WERI-Rb-1 (cell line): Measurements from ENCODE around the gene SLX9.

Experiments
- DNase-seq: peaks from one replicate; pipeline ENCODE4 v3.0.0-alpha.2; 2020
- H3K27ac ChIP-seq: fragments of 250-450 bp; sonication (Bioruptor Pico); 2 replicates; pipeline ENCODE4 v1.5.1; 2020; ENCODE audit warnings: mild to moderate bottlenecking, moderate library complexity
- H3K27me3 ChIP-seq: fragments of 250-450 bp; sonication (Bioruptor Pico); 2 replicates; pipeline ENCODE4 v1.5.1; 2021; ENCODE audit warnings: mild to moderate bottlenecking, low read depth, moderate library complexity; ENCODE audit not compliant: insufficient read depth, severe bottlenecking
- H3K36me3 ChIP-seq: fragments of 250-450 bp; sonication (Bioruptor Pico); 2 replicates; pipeline ENCODE4 v1.5.1; 2020; ENCODE audit warnings: mild to moderate bottlenecking, moderate library complexity
- H3K4me3 ChIP-seq: 2 replicates; pipeline ENCODE4 v1.5.1; 2011; ENCODE audit warnings: low read depth, mild to moderate bottlenecking, control low read depth, low read length
- H3K9me3 ChIP-seq: fragments of 250-450 bp; sonication (Bioruptor Pico); 2 replicates; pipeline ENCODE4 v1.5.1; 2021; ENCODE audit warnings: mild to moderate bottlenecking, moderate library complexity; ENCODE audit not compliant: severe bottlenecking
- TF ChIP-seq, protein P1 (sequence below): IDR thresholded peaks from 2 replicates; pipeline ENCODE4 v1.5.1; 2011; ENCODE audit warnings: low read depth, mild to moderate bottlenecking, control low read depth, inconsistent platforms, low read length

SLX9 gene

GRCh38 chr21:44904141-44904923 is 35.5 kb upstream of the SLX9 start:
- H3K4me3 ChIP-seq = no peak overlapping the region
- H3K27me3 ChIP-seq = no peaks in the 10 kb centered on the region
- no peak overlapping the region for H3K27ac ChIP-seq
- H3K36me3 ChIP-seq = no peaks in the 10 kb centered on the region
- DNase-seq = no peak
- no peaks in the 10 kb centered on the region for H3K9me3 ChIP-seq
- TF ChIP-seq, protein P1, sequence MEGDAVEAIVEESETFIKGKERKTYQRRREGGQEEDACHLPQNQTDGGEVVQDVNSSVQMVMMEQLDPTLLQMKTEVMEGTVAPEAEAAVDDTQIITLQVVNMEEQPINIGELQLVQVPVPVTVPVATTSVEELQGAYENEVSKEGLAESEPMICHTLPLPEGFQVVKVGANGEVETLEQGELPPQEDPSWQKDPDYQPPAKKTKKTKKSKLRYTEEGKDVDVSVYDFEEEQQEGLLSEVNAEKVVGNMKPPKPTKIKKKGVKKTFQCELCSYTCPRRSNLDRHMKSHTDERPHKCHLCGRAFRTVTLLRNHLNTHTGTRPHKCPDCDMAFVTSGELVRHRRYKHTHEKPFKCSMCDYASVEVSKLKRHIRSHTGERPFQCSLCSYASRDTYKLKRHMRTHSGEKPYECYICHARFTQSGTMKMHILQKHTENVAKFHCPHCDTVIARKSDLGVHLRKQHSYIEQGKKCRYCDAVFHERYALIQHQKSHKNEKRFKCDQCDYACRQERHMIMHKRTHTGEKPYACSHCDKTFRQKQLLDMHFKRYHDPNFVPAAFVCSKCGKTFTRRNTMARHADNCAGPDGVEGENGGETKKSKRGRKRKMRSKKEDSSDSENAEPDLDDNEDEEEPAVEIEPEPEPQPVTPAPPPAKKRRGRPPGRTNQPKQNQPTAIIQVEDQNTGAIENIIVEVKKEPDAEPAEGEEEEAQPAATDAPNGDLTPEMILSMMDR = no peak

DNA sequence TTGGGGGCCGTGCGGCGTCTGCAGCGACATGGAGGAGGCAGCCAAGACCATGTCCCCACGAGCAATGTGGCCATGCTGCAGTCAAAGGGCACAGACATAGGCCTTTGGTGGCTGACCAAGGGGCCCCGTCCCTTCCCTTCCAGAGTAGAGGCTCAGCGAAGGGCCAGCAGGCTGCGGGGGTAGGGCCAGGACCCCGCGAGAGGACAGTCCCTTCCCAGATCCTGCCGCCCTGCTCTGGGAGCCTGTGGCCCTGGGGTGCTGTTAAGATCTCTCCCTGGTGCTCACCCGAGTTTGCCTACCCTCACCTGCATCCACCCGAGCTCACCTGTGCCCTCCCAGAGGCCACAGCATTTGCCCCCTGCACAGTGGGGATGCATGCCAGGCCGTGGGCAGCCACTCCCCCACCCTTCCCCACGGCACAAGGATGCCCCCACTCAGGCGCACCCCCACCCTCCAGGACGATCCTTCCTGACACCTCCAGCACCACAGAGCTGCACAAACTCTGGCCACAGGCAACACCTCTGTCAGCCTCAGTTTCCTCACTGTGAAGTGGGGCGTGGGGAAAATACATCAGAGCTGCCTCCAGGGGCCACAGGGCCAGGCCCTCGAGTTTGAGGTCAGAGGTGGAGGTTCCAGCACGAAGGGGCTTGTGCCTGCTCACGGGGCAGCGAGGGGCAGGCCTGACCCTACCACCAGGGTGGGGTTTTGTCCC is 34.7 kb upstream of the SLX9 start:
- TF ChIP-seq, protein P1 = no peak
- DNase-seq = no peak
- Histone ChIP-seq H3K27ac (no peak overlapping the region), H3K9me3 (no peaks in the 10 kb centered on the region), H3K36me3 (no peaks in the 10 kb centered on the region), H3K27me3 (no peaks in the 10 kb centered on the region), H3K4me3 (no peak overlapping the region)

DNA sequence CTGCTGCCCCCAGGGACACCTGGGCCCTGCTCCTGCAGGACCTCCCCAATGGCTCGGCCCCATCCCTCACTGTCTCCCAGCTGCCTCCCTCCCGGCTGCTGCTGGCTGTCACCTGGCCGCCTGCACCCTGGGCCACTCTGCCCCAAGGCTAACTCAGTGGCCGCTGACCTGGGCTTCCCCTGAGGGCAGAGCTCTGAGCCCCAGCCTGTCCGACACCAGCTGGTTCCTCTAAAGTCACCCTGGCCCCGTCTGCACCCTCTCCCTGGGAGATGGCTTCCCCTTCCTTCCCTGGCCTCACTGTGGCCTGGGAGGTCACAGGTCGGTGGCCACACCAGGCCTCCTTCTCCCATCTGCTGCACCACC is 34.1 kb upstream of the SLX9 start:
- Histone ChIP-seq H3K9me3 (no peaks in the 10 kb centered on the region), H3K27me3 (no peaks in the 10 kb centered on the region), H3K4me3 (no peak overlapping the region), H3K36me3 (no peaks in the 10 kb centered on the region), H3K27ac (no peak overlapping the region)
- DNase-seq = no peak
- TF ChIP-seq, protein P1 = no peak

- Histone ChIP-seq H3K27ac (no peak overlapping the region), H3K4me3 (no peak overlapping the region), H3K27me3 (no peaks in the 10 kb centered on the region), H3K9me3 (no peaks in the 10 kb centered on the region), H3K36me3 (no peaks in the 10 kb centered on the region)
- DNase-seq = no peak
- TF ChIP-seq, protein P1 = no peak
Measured at GRCh38 chr21:44907225-44907965, 32.4 kb upstream of the SLX9 start.

DNA sequence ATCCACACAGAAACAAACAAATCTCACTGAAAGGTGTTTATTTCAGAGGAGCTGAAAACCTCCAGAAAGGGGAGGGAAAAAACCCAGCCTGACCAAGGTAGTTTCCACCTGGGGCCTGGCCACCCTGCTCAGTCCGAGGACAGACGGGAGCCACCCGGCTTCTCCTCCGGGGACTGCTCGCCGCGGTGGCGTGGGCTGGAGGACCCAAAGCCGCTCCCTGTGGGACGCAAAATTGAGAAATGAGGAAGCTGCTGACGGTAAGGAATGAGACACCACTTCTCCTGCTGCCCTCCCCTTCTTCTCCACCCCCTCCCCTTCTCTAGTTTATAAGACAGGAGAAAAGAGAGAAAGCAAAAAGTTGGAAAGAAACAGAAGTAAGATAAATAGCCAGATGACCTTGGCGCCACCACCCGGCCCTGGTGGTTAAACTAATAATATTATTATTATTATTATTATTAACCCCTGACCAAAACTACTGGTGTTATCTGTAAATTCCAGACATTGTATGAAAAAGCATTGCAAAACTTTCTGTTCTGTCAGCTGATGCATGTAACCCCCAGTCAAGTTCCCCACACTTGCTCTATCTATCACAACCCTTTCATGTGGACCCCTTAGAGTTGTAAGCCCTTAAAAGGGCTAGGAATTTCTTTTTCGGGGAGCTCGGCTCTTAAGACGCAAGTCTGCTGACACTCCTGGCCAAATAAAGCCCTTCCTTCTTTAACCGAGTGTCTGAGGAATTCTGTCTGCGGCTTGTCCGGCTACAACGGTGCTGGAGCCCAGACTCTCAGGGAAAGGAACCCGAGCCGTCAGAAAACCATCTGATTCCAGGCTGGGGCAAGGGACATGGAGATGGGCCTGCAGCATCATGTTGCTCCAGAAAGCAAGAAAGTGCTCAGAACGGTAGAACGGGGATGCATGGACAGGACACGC is 31.6 kb upstream of the SLX9 start:
- Histone ChIP-seq H3K9me3 (no peaks in the 10 kb centered on the region), H3K27me3 (no peaks in the 10 kb centered on the region), H3K4me3 (no peak overlapping the region), H3K36me3 (no peaks in the 10 kb centered on the region), H3K27ac (no peak overlapping the region)
- DNase-seq = no peak
- TF ChIP-seq, protein P1 = no peak
